ENCODE results near the gene SELPLG. TPM values are rescaled to one million over a fixed set of nuclear protein-coding genes. Genes with fewer than 3 reads are reported as not detected.

Gene SELPLG
- total RNA-seq, 1 donor from 2014 or later, result not detected

DNA sequence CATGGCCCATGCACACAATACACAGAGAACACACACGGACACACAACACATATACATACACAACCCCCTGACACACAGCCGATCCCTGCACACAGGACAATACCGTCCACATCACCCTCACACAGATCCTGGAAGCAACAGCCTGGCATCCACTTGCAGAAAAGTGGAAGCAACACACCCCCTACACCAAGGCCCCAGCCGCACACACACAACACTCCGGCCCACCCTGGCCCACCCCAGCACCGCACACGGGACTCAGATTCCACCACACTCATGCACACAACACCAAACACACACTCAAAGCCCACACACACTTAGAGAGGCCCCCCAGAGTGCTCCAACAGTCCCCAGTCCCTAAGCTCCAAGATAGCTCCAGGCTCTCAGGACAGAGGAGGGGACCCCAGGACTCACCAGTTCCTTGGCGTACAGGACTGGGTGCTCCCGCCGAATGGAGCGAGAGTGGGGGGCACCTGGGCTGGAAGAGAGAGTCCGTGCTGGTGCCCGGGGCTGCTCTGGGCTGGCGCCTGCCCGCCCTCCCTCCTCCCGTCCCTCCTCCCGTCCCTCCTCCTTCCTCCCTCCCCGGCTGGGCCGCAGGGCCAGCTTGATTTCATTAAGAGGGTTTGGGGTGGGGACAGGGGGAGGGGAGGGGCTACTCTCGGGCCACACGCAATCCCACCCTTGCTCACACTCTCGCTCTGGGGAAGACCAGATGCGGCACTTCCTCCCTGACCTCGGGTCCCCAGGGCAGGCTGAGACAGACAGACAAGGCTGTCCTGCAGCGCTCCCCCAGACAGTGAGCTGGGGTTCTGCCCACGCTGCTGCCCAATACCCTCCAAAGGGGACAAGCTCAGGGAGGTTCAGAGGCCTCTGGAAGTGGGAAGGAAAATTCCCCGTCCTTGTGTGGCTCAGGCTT is 35.9 kb downstream of the SELPLG start, which contains the start of gene TMEM119:
TMEM119 (minus strand) TSS at position 526 of the 913 bp plus-strand sequence. CDS start 5,701 bp downstream, outside the sequence.
- TF ChIP-seq, protein P1, sequence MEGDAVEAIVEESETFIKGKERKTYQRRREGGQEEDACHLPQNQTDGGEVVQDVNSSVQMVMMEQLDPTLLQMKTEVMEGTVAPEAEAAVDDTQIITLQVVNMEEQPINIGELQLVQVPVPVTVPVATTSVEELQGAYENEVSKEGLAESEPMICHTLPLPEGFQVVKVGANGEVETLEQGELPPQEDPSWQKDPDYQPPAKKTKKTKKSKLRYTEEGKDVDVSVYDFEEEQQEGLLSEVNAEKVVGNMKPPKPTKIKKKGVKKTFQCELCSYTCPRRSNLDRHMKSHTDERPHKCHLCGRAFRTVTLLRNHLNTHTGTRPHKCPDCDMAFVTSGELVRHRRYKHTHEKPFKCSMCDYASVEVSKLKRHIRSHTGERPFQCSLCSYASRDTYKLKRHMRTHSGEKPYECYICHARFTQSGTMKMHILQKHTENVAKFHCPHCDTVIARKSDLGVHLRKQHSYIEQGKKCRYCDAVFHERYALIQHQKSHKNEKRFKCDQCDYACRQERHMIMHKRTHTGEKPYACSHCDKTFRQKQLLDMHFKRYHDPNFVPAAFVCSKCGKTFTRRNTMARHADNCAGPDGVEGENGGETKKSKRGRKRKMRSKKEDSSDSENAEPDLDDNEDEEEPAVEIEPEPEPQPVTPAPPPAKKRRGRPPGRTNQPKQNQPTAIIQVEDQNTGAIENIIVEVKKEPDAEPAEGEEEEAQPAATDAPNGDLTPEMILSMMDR (IDR thresholded peaks at IDR 0.05; ENCODE audit: unreplicated experiment), result no peak
- Mint-ChIP-seq H3K27ac (peak within 1 kb of the TSS; percentile 86), H3K27me3 (ENCODE audit: low read depth) (no peaks in the 10 kb centered on the region), H3K4me1 (peaks cover 6% of the 10 kb centered on the region), H3K36me3 (no peaks in the 10 kb centered on the region), H3K9me3 (no peaks in the 10 kb centered on the region), H3K4me3 (no peak within 1 kb of the TSS)
- no peak for DNase-seq (ENCODE audit: low spot score in 2 of 2, unreplicated experiment in 2 of 2)

DNA sequence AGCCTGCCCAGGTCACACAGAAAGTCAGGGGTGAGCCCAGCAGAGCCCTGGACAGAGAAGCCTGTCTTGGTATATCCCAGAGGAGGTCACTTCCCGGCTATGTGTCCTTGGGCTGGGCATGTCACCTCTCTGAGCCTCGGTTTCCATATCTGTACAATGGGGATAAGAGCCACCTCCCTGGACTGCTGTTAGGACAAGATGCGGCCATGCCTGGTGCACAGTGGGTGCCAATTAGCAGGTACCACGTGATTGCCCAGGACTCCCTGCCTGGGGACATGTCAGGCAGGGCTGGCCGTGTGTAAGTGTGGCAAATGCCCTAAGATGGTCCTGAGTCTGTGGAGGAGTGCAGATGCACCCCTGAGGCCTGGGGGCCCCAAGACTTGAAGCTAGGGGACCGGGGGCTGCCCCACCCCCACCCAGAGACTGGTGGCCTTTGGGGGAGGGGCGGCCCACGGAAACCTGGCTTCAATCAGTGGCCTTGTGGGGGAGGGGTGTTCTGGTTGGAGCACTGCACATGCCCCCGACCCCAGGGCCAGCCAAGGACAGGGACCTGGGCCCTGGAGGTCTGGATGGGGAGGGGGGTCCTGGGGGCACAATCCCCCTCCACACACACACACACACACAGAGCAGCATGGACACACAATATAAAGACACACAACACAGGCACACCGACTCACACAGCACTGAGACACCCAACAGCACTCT is 36.7 kb downstream of the SELPLG start:
- H3K27ac Mint-ChIP-seq, result peak overlapping the region; percentile 47
- peaks cover 6% of the 10 kb centered on the region for H3K4me1 Mint-ChIP-seq
- DNase-seq (ENCODE audit: low spot score in 2 of 2, unreplicated experiment in 2 of 2), result no peak
- TF ChIP-seq, protein P1 (IDR thresholded peaks at IDR 0.05; ENCODE audit: unreplicated experiment), result no peak
- no peaks in the 10 kb centered on the region for H3K9me3 Mint-ChIP-seq
- no peaks in the 10 kb centered on the region for H3K27me3 Mint-ChIP-seq (ENCODE audit: low read depth)
- no peak overlapping the region for H3K4me3 Mint-ChIP-seq
- H3K36me3 Mint-ChIP-seq, result no peaks in the 10 kb centered on the region

DNA sequence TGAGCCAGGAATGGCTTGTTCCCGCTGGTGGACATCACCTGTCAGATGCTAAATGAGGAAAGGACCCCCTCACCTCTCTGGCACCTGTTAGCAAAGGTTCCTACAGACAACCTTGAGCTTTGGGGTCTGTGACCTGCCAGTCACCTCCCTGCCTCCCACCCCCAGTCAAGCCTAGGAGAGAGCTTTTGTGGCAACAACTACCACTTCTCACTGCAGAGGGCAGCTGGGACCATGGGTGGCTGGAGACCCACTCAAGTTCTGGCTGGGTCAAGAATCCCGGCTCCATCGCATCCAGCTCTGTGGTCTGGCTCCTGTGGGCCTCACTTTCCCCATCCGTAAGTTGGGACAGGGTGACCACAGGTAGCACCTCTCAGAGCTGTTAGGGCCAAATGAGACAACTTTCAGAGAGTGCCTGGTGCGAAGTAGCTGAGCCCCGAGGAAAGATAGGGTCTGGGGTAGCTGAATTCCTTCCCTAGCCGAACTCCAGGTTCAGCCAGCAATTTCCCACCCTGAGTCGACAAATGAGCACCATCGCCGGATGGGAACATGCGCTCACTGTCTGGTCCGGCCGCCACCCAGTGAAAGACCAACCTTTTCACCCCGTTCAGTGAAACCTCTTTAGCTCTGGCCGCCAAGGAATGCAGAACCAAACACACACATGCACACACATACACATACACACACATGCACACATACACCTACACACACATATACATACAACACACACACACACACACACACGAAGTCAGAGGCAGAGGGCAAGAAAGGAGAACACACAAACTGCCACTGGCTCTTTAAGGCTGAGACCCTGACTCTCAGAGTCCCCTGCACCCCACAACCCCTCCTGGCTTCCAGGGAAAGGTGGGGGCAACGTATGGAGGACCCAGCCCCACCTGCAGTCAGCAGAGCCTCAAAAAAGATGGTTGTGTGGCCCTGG is 37.7 kb downstream of the SELPLG start:
- Mint-ChIP-seq H3K36me3 (no peaks in the 10 kb centered on the region), H3K9me3 (no peaks in the 10 kb centered on the region), H3K4me1 (peaks cover 6% of the 10 kb centered on the region), H3K27ac (no peak overlapping the region), H3K4me3 (no peak overlapping the region), H3K27me3 (ENCODE audit: low read depth) (no peaks in the 10 kb centered on the region)
- DNase-seq (ENCODE audit: low spot score in 2 of 2, unreplicated experiment in 2 of 2), result no peak
- TF ChIP-seq, protein P1 (IDR thresholded peaks at IDR 0.05; ENCODE audit: unreplicated experiment), result no peak

DNA sequence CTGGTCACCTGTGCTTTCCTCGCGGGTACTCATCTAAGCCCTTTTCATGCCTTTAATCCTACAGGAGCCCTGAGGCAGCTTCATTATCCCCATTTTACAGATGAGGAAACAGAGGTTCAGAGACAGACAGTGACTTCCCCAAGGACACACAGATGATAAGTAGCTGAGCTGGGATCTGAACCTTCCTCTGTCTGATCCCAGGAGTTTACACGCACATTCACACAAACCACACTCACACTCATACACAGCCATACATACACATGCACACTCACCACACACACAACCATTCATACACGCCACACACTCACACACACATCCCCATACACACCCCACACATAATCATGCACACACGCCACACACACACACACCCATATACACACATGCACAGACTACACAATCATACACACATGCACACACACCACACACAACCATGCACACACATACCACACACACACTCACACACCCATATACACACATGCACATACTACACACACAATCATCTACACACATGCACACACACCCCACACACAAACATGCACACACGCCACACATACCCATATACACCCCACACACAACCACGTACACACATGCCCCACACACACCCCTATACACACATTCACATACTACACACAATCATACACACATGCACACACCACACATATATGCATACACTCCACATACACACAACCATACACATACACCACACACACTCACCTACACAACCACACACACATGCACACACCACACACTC is 38.6 kb downstream of the SELPLG start:
- DNase-seq (ENCODE audit: low spot score in 2 of 2, unreplicated experiment in 2 of 2), result no peak
- no peak overlapping the region for H3K4me3 Mint-ChIP-seq
- no peaks in the 10 kb centered on the region for H3K36me3 Mint-ChIP-seq
- H3K9me3 Mint-ChIP-seq, result no peaks in the 10 kb centered on the region
- no peaks in the 10 kb centered on the region for H3K27me3 Mint-ChIP-seq (ENCODE audit: low read depth)
- peaks cover 6% of the 10 kb centered on the region for H3K4me1 Mint-ChIP-seq
- no peak overlapping the region for H3K27ac Mint-ChIP-seq
- TF ChIP-seq, protein P1 (IDR thresholded peaks at IDR 0.05; ENCODE audit: unreplicated experiment), result no peak

Data from mesothelial cell of epicardium (in vitro differentiated cells).